Left lobe of liver (tissue), 2 donors: Measurements from ENCODE around the gene KLHL3. TPM values are rescaled to one million over a fixed set of nuclear protein-coding genes. Genes with fewer than 3 reads are reported as not detected.

Experiments used
- ATAC-seq: fragments of 200-7000 bp; cut with Tn5 transposase; one replicate; pipeline ENCODE4 v1.9.1; 2020; ENCODE audit warnings: mild to moderate bottlenecking, moderate library complexity
- DNase-seq: peaks from one replicate; pipeline ENCODE4 v3.0.0-alpha.2; 2020; ENCODE audit warnings: low spot score
- total RNA-seq: library from RNA; stranded (reverse); gene quantifications from one replicate; pipeline ENCODE4 v1.2.1, GENCODE V29; 2021
- donor health status: DM: no; HTN: no; CAD: no; lungs with moderate emphysema.
- donor health status: DM: no; HTN: yes; CAD: no.

Gene KLHL3
- total RNA-seq, 1 donor from 2014 or later = 10.6 TPM

GRCh38 chr5:137747848-137748247 lies 12.0 kb upstream of the KLHL3 start:
- DNase-seq = no peak
- no peak for ATAC-seq

GRCh38 chr5:137743031-137743640 lies 7.2 kb upstream of the KLHL3 start:
- ATAC-seq (peak; percentile 95), DNase-seq (peak; percentile 52)

- ATAC-seq = no peak
- no peak for DNase-seq
These were observed 5.8 kb upstream of the KLHL3 start for GRCh38 chr5:137741718-137742117.

- no peak for ATAC-seq
- no peak for DNase-seq
These were observed 3.8 kb upstream of the KLHL3 start for GRCh38 chr5:137739737-137740136.

GRCh38 chr5:137738947-137739346 lies 3.1 kb upstream of the KLHL3 start:
- ATAC-seq = no peak
- DNase-seq = no peak

- no peak for DNase-seq
These were observed 1.7 kb upstream of the KLHL3 start for GRCh38 chr5:137737349-137738131.

GRCh38 chr5:137736496-137736895 lies 607 bp upstream of the KLHL3 start:
- no peak for ATAC-seq
- DNase-seq = no peak

More at GRCh38 chr5:137737349-137738131, 1.7 kb upstream of the KLHL3 start:
- ATAC-seq = no peak

GRCh38 chr5:137734962-137735554 lies 831 bp downstream of the KLHL3 start:
- DNase-seq (peak; percentile 51), ATAC-seq (peak; percentile 54)

DNA sequence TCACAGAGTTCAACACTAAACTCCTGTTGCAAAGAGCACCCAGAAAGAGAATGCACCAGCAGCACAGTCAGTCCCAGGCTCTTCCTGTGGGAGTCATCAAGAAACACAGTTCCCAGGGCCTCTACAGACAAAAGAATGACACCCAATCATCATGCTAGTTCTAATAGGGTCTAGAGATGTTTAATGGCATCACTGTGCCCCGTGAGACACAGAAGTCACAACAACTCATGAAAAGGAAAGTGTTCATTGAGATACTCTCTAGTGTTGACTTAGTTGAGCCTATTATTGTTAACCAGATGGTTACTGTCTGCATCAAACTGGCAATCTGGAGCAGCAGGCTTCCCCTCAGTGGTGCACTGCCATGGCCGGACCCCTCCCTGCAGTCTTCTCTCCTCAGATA lies 1.6 kb downstream of the KLHL3 start:
- no peak for DNase-seq
- no peak for ATAC-seq

DNA sequence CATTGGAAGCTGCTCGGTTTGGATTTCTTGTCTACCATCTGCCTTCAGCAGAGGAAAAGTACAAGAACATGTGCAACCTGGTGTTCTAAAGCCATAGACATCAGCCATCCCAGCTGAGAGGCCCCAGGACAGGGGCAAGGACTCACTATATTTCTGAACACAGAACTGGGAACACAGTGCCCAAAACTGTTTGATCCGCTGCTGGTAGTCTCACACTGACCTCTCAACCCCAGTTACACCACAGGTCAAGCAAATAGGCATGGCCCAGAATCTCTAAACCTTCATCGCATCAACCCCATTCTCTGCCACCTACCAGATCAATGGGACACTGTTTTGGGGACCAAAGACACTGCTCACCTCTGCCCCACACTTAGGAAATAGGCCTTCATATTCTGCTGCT lies 2.0 kb downstream of the KLHL3 start:
- DNase-seq (peak; percentile 72), ATAC-seq (peak; percentile 73)

- DNase-seq = no peak
These were observed 2.9 kb downstream of the KLHL3 start for GRCh38 chr5:137733006-137733405.

GRCh38 chr5:137731176-137731575 lies 4.7 kb downstream of the KLHL3 start:
- peak; percentile 42 for ATAC-seq
- no peak for DNase-seq

More at GRCh38 chr5:137733006-137733405, 2.9 kb downstream of the KLHL3 start:
- no peak for ATAC-seq

- no peak for DNase-seq
- ATAC-seq = no peak
These were observed 5.6 kb downstream of the KLHL3 start for GRCh38 chr5:137730336-137730735.

GRCh38 chr5:137728048-137728447 lies 7.8 kb downstream of the KLHL3 start:
- ATAC-seq (no peak), DNase-seq (no peak)

DNA sequence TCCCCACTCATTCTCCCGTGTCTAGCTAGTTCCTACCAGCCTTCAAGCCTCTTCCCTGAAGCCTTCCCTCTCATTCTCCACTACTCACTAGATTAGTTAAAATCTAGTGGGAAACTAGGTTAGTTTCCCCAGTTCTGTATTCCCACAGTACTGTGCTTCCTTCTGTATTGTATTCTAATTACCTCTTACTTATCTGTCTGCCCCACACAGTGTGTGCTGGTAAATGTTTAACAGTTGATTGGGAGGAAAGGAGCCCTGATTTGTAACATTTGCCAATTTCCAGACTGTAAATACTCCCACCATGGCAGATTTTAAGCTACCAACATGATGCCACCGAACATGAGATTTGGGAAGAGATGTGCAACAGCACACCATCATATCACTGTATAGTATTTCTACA lies 8.3 kb downstream of the KLHL3 start:
- DNase-seq (no peak), ATAC-seq (no peak)

DNA sequence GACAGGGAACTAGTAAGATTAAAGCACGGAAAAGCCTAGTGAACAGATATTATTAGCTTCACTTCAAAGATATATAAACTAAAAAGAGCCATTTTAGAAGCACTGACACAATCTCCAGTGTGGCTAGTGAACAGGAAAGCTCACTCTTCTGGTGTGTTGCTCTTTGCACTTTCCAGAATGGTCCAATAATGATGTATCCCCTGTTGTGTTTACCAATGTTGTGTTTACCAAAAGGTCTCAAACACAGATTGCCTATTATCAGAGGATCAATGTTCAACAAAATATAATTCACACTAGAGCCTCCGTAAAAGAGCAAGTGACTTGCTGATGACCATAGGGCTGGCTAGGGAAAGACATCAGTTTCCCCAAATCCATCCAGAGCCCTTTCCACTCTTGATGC lies 11.6 kb downstream of the KLHL3 start:
- ATAC-seq = peak; percentile 90
- DNase-seq = no peak

- DNase-seq = no peak
- no peak for ATAC-seq
These were observed 17.3 kb downstream of the KLHL3 start for GRCh38 chr5:137718611-137719010.

DNA sequence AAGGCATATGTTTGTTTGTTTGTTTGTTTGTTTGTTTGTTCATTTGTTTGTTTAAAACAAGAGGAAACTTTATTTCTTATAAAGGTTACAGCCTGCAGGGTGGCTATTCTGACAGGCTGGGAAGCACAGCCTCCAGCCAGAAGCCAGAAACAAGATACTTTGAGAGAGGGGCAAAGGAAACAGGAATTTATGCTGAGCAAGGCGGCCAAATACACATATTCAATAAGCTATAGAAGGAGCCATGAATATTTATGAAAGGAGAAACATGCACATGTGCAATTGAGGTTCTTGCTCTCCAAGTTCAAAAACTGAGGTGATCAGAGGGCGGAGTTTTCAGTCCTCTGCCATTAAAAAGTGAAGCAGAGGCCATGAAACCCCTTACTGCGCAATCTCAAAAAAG lies 19.6 kb downstream of the KLHL3 start:
- no peak for ATAC-seq

GRCh38 chr5:137715456-137715855 lies 20.4 kb downstream of the KLHL3 start:
- DNase-seq (no peak), ATAC-seq (no peak)

More for the DNA sequence above, 19.6 kb downstream of the KLHL3 start:
- DNase-seq = no peak

GRCh38 chr5:137714946-137715345 lies 20.9 kb downstream of the KLHL3 start:
- DNase-seq (no peak), ATAC-seq (no peak)

GRCh38 chr5:137714494-137714893 lies 21.4 kb downstream of the KLHL3 start:
- ATAC-seq = no peak
- no peak for DNase-seq

GRCh38 chr5:137712139-137712667 lies 23.7 kb downstream of the KLHL3 start:
- DNase-seq (no peak), ATAC-seq (peak; percentile 42)
